Adipocyte (in vitro differentiated cells): ENCODE data around the gene ANKRD11.
"Not testable (repeated sequence)": the region's sequence is repeated elsewhere in the genome, so short reads cannot be mapped to it uniquely, and the experiment has no call there.

Experiments used
- DNase-seq: peaks from one replicate; pipeline ENCODE4 v3.0.0-alpha.2; 2015; ENCODE audit warnings: low read depth
- H3K27me3 ChIP-seq: replicated peaks from 2 replicates; pipeline ENCODE4 v1.7.0; 2013; ENCODE audit warnings: mild to moderate bottlenecking, low read length, moderate library complexity; ENCODE audit not compliant: control insufficient read depth, insufficient read depth
- H3K36me3 ChIP-seq: 2 replicates; pipeline ENCODE4 v1.7.0; 2013; ENCODE audit warnings: low read length, mild to moderate bottlenecking, moderate library complexity; ENCODE audit not compliant: control insufficient read depth, insufficient read depth, severe bottlenecking
- H3K4me1 ChIP-seq: 2 replicates; pipeline ENCODE4 v1.7.0; 2013; ENCODE audit warnings: mild to moderate bottlenecking, low read length, moderate library complexity; ENCODE audit not compliant: control insufficient read depth, insufficient read depth
- H3K4me3 ChIP-seq: 2 replicates; pipeline ENCODE4 v1.7.0; 2013; ENCODE audit warnings: mild to moderate bottlenecking, low read length, moderate library complexity
- H3K9ac ChIP-seq: 2 replicates; pipeline ENCODE4 v1.7.0; 2013; ENCODE audit warnings: mild to moderate bottlenecking, low read length, moderate library complexity
- H3K9me3 ChIP-seq: 2 replicates; pipeline ENCODE4 v1.7.0; 2013; ENCODE audit warnings: mild to moderate bottlenecking, low read length, moderate library complexity; ENCODE audit not compliant: control insufficient read depth

ANKRD11 gene

DNA sequence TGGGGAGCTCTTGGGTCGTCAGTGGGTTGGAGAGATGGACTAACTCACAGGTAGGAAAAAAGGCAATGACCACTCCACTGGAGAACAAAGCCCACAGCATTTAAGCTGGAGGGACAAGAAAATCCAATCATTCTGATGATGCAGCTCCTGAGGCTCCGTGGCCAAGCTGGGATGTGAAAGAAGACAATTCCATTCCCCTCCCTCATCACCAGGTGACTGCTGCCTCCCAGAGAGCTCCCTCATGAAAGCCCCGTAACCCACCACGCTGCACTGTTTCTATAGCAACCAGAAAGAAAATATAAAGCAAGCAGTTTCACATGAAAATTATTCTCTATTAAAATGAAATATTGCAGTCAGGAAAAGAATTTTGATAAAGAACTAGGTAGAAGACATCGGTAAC, 15.2 kb downstream of the ANKRD11 start:
- no peaks in the 10 kb centered on the region for H3K9me3 ChIP-seq
- no peaks in the 10 kb centered on the region for H3K27me3 ChIP-seq
- H3K9ac ChIP-seq = no peak overlapping the region
- no peak for DNase-seq
- H3K4me1 ChIP-seq = peaks cover 53% of the 10 kb centered on the region
- no peak overlapping the region for H3K4me3 ChIP-seq
- no peaks in the 10 kb centered on the region for H3K36me3 ChIP-seq

DNA sequence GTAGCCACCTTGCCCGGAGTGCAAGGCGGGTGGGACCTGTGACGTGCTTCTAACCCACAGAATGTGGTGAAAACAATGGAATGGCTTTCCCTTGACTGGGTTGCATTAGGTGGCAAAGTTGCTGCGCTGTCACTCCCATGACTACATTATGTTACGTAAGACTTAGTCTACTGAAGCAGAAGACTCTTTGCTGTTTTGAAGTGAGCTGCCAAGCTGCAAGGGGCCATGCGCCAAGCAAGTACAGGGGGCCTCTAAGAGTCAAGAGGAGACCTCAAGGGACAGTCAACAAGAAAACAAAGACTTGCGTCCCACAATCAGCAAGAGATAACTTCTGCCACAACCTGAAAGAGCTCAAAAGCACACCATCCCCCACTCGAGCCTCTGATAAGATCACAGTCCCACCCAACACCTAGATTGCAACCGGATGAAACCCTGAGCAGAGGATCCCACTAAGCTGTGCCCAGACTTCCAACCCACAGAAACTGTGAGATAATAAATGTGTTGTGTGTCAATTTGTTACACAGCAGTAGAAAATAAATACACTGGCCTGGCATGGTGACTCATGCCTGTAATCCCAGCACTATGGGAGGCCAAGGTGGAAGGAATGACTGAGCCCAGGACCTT, 16.5 kb downstream of the ANKRD11 start:
- peak overlapping the region; percentile 2 for H3K4me3 ChIP-seq
- DNase-seq = no peak
- peaks cover 57% of the 10 kb centered on the region for H3K4me1 ChIP-seq
- H3K9me3 ChIP-seq = no peaks in the 10 kb centered on the region
- H3K27me3 ChIP-seq = no peaks in the 10 kb centered on the region
- no peak overlapping the region for H3K9ac ChIP-seq
- H3K36me3 ChIP-seq = no peaks in the 10 kb centered on the region

DNA sequence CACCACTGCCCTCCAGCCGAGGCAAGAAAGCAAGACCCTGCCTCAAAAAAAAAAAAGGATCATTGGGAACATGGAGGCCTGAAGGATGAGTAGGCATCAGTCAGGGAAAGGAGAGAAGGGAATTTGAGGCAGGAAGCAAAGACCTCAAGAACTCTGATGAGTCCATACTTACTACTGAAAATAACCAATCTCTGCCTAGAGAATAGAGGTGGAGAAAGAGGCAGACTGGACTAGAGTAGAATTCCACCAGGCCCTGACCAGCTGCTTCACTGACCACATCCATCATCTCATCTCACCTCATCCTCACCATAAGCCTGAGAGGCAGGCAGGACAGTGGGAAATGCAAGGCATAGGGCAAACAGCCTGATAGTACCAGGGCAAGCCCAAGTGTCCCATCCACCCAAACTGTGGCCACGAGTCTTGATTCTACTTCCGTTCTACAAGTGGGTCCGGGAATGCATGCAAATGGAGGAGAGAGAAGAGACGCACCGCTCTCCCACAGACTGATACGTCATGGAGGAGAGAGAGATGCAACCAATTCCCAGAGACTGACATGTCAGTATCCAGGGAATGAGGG, 17.1 kb downstream of the ANKRD11 start:
- Histone ChIP-seq H3K4me1 (peaks cover 57% of the 10 kb centered on the region), H3K36me3 (no peaks in the 10 kb centered on the region), H3K9me3 (no peaks in the 10 kb centered on the region), H3K4me3 (no peak overlapping the region), H3K27me3 (no peaks in the 10 kb centered on the region), H3K9ac (no peak overlapping the region)
- DNase-seq = no peak

DNA sequence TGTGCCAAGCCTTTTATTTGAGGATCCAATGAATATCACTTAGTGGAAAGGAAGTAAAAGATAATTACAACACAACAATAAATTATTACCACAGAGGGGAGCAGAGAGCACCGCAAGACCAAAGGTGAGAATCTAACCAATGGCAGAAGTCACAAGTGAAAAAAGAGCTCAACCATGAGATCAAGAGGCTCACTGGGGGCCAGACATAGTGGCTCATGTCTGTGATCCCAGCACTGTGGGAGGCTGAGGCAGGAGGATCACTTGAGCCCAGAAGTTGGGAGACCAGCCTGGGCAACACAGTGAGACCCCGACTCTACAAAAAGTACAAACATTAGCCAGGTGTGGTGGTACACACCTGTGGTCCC, 17.7 kb downstream of the ANKRD11 start:
- H3K4me3 ChIP-seq = no peak overlapping the region
- no peaks in the 10 kb centered on the region for H3K36me3 ChIP-seq

DNA sequence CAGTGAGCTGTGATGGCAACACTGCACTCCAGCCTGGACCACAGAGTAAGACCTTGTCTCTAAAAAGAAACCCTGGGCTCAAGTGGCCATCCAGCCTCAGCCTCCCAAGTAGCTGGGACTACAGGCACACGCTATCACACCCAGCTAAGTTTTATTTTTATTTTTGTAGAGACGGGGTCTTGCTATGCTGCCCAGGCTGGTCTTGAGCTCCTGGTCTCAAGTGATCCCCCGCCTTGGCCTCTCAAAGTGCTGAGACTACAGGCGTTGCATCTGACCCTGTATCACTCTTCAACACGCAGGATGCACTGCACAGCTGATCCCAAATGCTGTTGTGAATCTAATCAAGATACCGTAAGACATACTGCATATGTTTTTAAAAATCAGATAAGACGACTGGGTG, 23.0 kb downstream of the ANKRD11 start:
- H3K9ac ChIP-seq = no peak overlapping the region
- no peak for DNase-seq
- no peaks in the 10 kb centered on the region for H3K9me3 ChIP-seq
- no peaks in the 10 kb centered on the region for H3K36me3 ChIP-seq
- H3K27me3 ChIP-seq = no peaks in the 10 kb centered on the region
- no peak overlapping the region for H3K4me3 ChIP-seq
- H3K4me1 ChIP-seq = peaks cover 35% of the 10 kb centered on the region

More for the DNA sequence above, 17.7 kb downstream of the ANKRD11 start:
- H3K9me3 ChIP-seq = no peaks in the 10 kb centered on the region
- no peak for DNase-seq
- no peak overlapping the region for H3K9ac ChIP-seq
- peaks cover 56% of the 10 kb centered on the region for H3K4me1 ChIP-seq
- no peaks in the 10 kb centered on the region for H3K27me3 ChIP-seq

DNA sequence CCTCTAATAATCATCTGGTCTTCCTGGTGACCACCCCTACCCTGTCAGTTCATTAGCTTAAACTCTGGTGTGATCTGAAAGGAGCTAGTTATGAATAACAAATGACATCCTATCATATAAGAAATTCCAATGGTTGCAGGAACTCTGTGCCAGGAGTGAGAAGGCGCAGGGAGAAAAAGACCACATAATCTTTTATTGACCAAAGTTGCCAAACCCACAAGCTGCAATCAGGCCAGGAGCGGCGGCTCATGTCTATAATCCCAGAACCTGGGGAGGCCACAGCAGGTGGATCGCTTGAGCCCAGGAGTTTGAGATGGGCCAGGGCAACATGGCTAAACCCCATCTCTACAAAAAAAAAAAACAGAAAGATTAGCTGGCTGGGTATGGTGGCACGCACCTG, 23.4 kb downstream of the ANKRD11 start:
- H3K9ac ChIP-seq = no peak overlapping the region
- peaks cover 31% of the 10 kb centered on the region for H3K4me1 ChIP-seq
- H3K36me3 ChIP-seq = no peaks in the 10 kb centered on the region
- no peak overlapping the region for H3K4me3 ChIP-seq
- no peaks in the 10 kb centered on the region for H3K9me3 ChIP-seq
- H3K27me3 ChIP-seq = no peaks in the 10 kb centered on the region
- DNase-seq = no peak

DNA sequence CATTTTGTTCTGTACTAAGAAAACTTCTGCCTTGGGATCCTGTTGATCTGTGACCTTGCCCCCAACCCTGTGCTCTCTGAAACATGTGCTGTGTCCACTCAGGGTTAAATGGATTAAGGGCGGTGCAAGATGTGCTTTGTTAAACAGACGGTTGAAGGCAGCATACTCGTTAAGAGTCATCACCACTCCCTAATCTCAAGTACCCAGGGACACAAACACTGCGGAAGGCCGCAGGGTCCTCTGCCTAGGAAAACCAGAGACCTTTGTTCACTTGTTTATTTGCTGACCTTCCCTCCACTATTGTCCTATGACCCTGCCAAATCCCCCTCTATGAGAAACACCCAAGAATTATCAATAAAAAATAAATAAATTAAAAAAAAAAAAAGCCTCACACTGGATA, 27.0 kb downstream of the ANKRD11 start:
- H3K4me1 ChIP-seq = peaks cover 14% of the 10 kb centered on the region
- H3K27me3 ChIP-seq, H3K4me3 ChIP-seq, H3K9me3 ChIP-seq, H3K36me3 ChIP-seq, H3K9ac ChIP-seq, DNase-seq: not testable (repeated sequence)

DNA sequence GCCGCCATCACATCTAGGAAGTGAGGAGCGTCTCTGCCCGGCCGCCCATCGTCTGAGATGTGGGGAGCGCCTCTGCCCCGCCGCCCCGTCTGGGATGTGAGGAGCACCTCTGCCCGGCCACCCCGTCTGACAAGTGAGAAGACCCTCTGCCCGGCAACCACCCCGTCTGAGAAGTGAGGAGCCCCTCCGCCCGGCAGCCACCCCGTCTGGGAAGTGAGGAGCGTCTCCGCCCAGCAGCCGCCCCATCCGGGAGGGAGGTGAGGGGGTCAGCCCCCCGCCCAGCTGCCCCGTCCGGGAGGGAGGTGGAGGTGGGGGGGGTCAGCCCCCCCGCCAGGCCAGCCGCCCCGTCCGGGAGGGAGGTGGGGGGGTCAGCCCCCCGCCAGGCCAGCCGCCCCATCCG, 27.7 kb downstream of the ANKRD11 start:
- DNase-seq, H3K4me1 ChIP-seq, H3K4me3 ChIP-seq, H3K36me3 ChIP-seq, H3K27me3 ChIP-seq, H3K9me3 ChIP-seq, H3K9ac ChIP-seq: not testable (repeated sequence)

DNA sequence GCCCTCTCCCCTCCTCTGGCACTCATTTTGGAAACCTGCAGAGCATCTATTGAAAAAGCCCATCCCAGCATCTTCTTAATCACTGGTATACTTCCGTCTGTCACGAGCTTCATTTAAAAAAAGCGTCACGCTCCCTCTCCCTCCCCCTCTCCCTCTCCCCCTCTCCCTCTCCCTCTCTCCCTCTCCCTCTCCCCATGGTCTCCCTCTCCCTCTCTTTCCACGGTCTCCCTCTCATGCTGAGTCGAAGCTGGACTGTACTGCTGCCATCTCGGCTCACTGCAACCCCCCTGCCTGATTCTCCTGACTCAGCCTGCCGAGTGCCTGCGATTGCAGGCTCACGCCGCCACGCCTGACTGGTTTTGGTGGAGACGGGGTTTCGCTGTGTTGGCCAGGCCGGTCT, 28.5 kb downstream of the ANKRD11 start:
- H3K9ac ChIP-seq, H3K9me3 ChIP-seq, H3K4me1 ChIP-seq, H3K27me3 ChIP-seq, H3K4me3 ChIP-seq, H3K36me3 ChIP-seq, DNase-seq: not testable (repeated sequence)

DNA sequence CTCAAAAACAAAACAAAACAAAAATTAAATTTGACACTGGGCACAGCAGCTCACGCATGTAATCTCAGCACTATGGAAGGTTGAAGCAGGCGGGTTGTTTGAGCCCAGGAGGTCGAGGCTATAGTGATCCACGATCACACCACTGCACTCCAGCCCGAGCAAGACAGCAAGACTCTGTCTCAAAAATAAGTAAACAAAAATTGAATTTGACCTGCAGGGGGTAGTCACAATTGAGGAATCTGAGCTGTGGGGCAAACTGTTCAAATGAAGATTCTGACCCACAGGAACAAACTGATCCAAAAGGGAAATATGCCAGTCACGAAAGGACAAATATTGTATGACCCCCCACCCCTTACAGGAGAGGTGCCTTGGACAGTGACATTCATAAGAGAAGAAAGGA, 29.8 kb downstream of the ANKRD11 start:
- Histone ChIP-seq H3K9me3 (no peaks in the 10 kb centered on the region), H3K27me3 (no peaks in the 10 kb centered on the region), H3K36me3 (no peaks in the 10 kb centered on the region), H3K4me3 (no peak overlapping the region), H3K4me1 (peaks cover 10% of the 10 kb centered on the region), H3K9ac (no peak overlapping the region)
- no peak for DNase-seq

DNA sequence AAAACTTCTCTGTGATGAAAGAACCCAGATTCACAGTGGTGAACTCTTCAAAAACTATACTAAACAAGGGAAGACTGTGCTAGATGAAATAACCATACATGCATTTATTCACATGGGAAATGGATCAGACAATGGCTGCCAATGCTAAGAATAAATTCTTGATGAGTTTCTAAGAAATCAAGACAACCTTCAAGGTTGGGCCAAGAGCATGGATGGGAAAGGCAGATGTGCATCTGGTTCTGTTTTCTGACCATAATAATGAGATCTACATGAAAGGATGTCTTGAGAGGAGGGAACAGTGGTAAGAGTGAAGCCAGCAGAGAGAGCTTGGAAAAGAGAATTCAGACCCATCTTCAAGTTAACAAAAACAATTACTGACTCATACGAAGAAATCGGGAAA, 31.4 kb downstream of the ANKRD11 start:
- no peaks in the 10 kb centered on the region for H3K36me3 ChIP-seq
- DNase-seq = no peak
- no peaks in the 10 kb centered on the region for H3K27me3 ChIP-seq
- H3K4me3 ChIP-seq = no peak overlapping the region
- no peaks in the 10 kb centered on the region for H3K9me3 ChIP-seq
- H3K9ac ChIP-seq = peak overlapping the region; percentile 39
- peaks cover 11% of the 10 kb centered on the region for H3K4me1 ChIP-seq

DNA sequence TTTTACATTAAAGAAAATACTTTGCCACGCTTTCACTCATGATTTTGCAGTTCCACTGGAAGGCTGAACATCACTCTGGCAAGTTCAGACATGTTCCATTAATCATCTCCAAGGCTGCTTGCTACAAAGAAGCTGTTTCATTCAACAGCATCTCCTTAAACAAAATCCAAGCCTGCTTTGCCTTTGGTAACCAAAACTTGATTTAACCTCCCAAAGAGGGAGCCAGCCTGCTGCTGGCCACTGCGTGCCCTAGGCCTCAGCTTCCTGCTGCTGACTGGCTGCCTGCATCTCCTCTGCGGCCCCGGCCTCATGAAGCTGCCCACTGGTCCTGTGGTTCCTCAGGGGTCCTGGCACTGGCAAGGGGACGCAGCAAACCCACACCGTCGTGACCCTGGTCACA, 31.8 kb downstream of the ANKRD11 start:
- H3K9me3 ChIP-seq = no peaks in the 10 kb centered on the region
- peaks cover 15% of the 10 kb centered on the region for H3K4me1 ChIP-seq
- H3K27me3 ChIP-seq = no peaks in the 10 kb centered on the region
- DNase-seq = peak; percentile 21
- H3K4me3 ChIP-seq = no peak overlapping the region
- H3K36me3 ChIP-seq = no peaks in the 10 kb centered on the region
- H3K9ac ChIP-seq = peak overlapping the region; percentile 39
